H1 (cell line): Measurements from ENCODE around the gene SEMA6A. TPM values are rescaled to one million over a fixed set of nuclear protein-coding genes. Genes with fewer than 3 reads are reported as not detected.
A peak's percentile ranks its signal among the peaks of the same experiment; 100 is the strongest.

Source experiments
- CTCF ChIA-PET: fragments of 300-600 bp; sonication (Branson Sonifier 250); formaldehyde crosslinking; loops from one replicate; lab custom pipeline; 2021; ENCODE audit not compliant: partially characterized antibody; lab: Charles Lee
- POLR2A ChIA-PET: fragments of 300-600 bp; sonication (Branson Sonifier 250); formaldehyde crosslinking; loops from one replicate; lab custom pipeline; 2021; ENCODE audit warnings: inconsistent platforms; ENCODE audit not compliant: partially characterized antibody; lab: Charles Lee
- DNase-seq, 2 experiments: peaks; one replicate each; pipeline versions ENCODE4 v3.0.0 to v3.0.0-alpha.2; 2010 to 2022; ENCODE audit warnings: low spot score in 2 of 2, low read depth in 1 of 2, mixed read lengths in 1 of 2
- FAIRE-seq: peaks from 2 replicates; lab custom pipeline; 2011; peaks lifted over from hg19 to GRCh38; lab: Jason Lieb, UNC
- H2AFZ ChIP-seq: 2 replicates; pipeline ENCODE4 v1.8.1; 2012; ENCODE audit warnings: low read length, inconsistent platforms
- H2AK5ac ChIP-seq: 2 replicates; pipeline ENCODE4 v1.6.1; 2013; ENCODE audit warnings: low read depth, low read length
- H2BK120ac ChIP-seq: replicated peaks from 2 replicates; pipeline ENCODE3; 2013; ENCODE audit warnings: low read depth, low read length, inconsistent platforms
- H2BK12ac ChIP-seq: 2 replicates; pipeline ENCODE4 v1.6.1; 2013; ENCODE audit warnings: low read depth, low read length
- H2BK15ac ChIP-seq: 2 replicates; pipeline ENCODE4 v1.6.1; 2013; ENCODE audit warnings: low read length
- H2BK20ac ChIP-seq: 2 replicates; pipeline ENCODE4 v1.6.1; 2013; ENCODE audit warnings: low read length
- H2BK5ac ChIP-seq: 2 replicates; pipeline ENCODE4 v1.6.1; 2013; ENCODE audit warnings: low read depth, low read length
- H3K14ac ChIP-seq: 2 replicates; pipeline ENCODE4 v1.6.1; 2013; ENCODE audit warnings: inconsistent platforms; ENCODE audit not compliant: insufficient read length
- H3K18ac ChIP-seq: 2 replicates; pipeline ENCODE4 v1.6.1; 2013; ENCODE audit warnings: low read length; ENCODE audit errors: extremely low read depth
- H3K23ac ChIP-seq: 2 replicates; pipeline ENCODE4 v1.6.1; 2013; ENCODE audit warnings: inconsistent platforms; ENCODE audit not compliant: insufficient read length
- H3K23me2 ChIP-seq: 2 replicates; pipeline ENCODE4 v1.6.1; 2013; ENCODE audit warnings: low read depth, low read length
- H3K27ac ChIP-seq: 2 replicates; pipeline ENCODE4 v1.6.1; 2011; ENCODE audit warnings: low read depth, low read length, inconsistent platforms
- H3K27me3 ChIP-seq, 4 experiments: replicated peaks in 1 of 4; 1 replicate in 1 of 4; 2 replicates in 3 of 4; pipeline versions ENCODE4 v1.6.1 to v1.8.1; 2011 to 2013; ENCODE audit warnings: low read length in 3 of 4, mild to moderate bottlenecking in 3 of 4, inconsistent platforms in 2 of 4, mixed read lengths in 2 of 4, moderate library complexity in 1 of 4; ENCODE audit not compliant: control insufficient read depth in 3 of 4, insufficient read depth in 3 of 4; ENCODE audit errors: extremely low read depth in 1 of 4
- H3K36me3 ChIP-seq, 4 experiments: 2 replicates each; pipeline versions ENCODE4 v1.6.1 to v1.8.1; 2011 to 2013; ENCODE audit warnings: mild to moderate bottlenecking in 4 of 4, low read length in 3 of 4, moderate library complexity in 2 of 4, control low read depth in 1 of 4, inconsistent platforms in 1 of 4; ENCODE audit not compliant: insufficient read depth in 4 of 4, control insufficient read depth in 2 of 4
- H3K4ac ChIP-seq: replicated peaks from 2 replicates; pipeline ENCODE3; 2013; ENCODE audit warnings: low read length, low read depth, mixed read lengths, inconsistent platforms; ENCODE audit not compliant: insufficient read length
- H3K4me1 ChIP-seq, 4 experiments: replicated peaks in 1 of 4; 1 replicate in 1 of 4; 2 replicates in 3 of 4; pipeline versions ENCODE4 v1.6.1 to v1.8.1; 2011 to 2013; ENCODE audit warnings: low read length in 3 of 4, inconsistent platforms in 2 of 4, mixed read lengths in 1 of 4; ENCODE audit not compliant: insufficient read depth in 4 of 4, control insufficient read depth in 3 of 4
- H3K4me2 ChIP-seq, 2 experiments: 2 replicates each; pipeline versions ENCODE4 v1.6.1 to v1.8.1; 2011 to 2013; ENCODE audit warnings: low read depth in 2 of 2, low read length in 2 of 2, control low read depth in 1 of 2, inconsistent platforms in 1 of 2, mild to moderate bottlenecking in 1 of 2; ENCODE audit not compliant: insufficient read depth in 1 of 2
- H3K4me3 ChIP-seq, 4 experiments: fragments of 200-600, 300-600 bp in 1 of 4; sonication (generic), shearing (Covaris generic), sonication (Bioruptor Twin) in 1 of 4; 2 replicates each; pipeline versions ENCODE4 v1.5.1 to v1.8.1; 2011 to 2016; ENCODE audit warnings: low read length in 4 of 4, low read depth in 3 of 4, control low read depth in 2 of 4, inconsistent platforms in 2 of 4, mild to moderate bottlenecking in 2 of 4, mixed read lengths in 1 of 4, moderate library complexity in 1 of 4; ENCODE audit not compliant: insufficient read depth in 2 of 4; ENCODE audit errors: extremely low read depth in 1 of 4
- H3K56ac ChIP-seq: replicated peaks from 2 replicates; pipeline ENCODE3; 2013; ENCODE audit warnings: low read depth, mild to moderate bottlenecking, mixed read lengths, low read length, inconsistent platforms; ENCODE audit not compliant: insufficient read length
- H3K79me1 ChIP-seq: 2 replicates; pipeline ENCODE4 v1.6.1; 2013; ENCODE audit warnings: low read depth, low read length, control low read depth
- H3K79me2 ChIP-seq, 2 experiments: 2 replicates each; pipeline versions ENCODE4 v1.6.1 to v1.8.1; 2012 to 2013; ENCODE audit warnings: low read length in 2 of 2, mild to moderate bottlenecking in 2 of 2, inconsistent platforms in 1 of 2; ENCODE audit not compliant: insufficient read depth in 2 of 2, control insufficient read depth in 1 of 2
- H3K9ac ChIP-seq, 4 experiments: replicated peaks in 1 of 4; 1 replicate in 1 of 4; 2 replicates in 3 of 4; pipeline versions ENCODE4 v1.6.1 to v1.8.1; 2011 to 2013; ENCODE audit warnings: low read depth in 3 of 4, low read length in 3 of 4, control low read depth in 2 of 4, mild to moderate bottlenecking in 2 of 4, moderate library complexity in 2 of 4, inconsistent platforms in 1 of 4; ENCODE audit errors: extremely low read depth in 1 of 4
- H3K9me3 ChIP-seq, 2 experiments: 2 replicates each; pipeline versions ENCODE4 v1.6.1 to v1.8.1; 2012 to 2013; ENCODE audit warnings: mild to moderate bottlenecking in 2 of 2, moderate library complexity in 2 of 2, control low read depth in 1 of 2, inconsistent platforms in 1 of 2, low read depth in 1 of 2, low read length in 1 of 2, mixed read lengths in 1 of 2; ENCODE audit not compliant: insufficient read depth in 2 of 2
- H4K20me1 ChIP-seq, 2 experiments: replicated peaks in 1 of 2; 2 replicates each; pipeline versions ENCODE3 to v1.8.1; 2011 to 2013; ENCODE audit warnings: inconsistent platforms in 2 of 2, low read length in 2 of 2, mild to moderate bottlenecking in 1 of 2; ENCODE audit not compliant: insufficient read depth in 2 of 2, control insufficient read depth in 1 of 2
- H4K5ac ChIP-seq: 2 replicates; pipeline ENCODE4 v1.6.1; 2013; ENCODE audit warnings: low read length, low read depth, mixed read lengths, inconsistent platforms; ENCODE audit not compliant: insufficient read length
- H4K8ac ChIP-seq: 2 replicates; pipeline ENCODE4 v1.8.0; 2013; ENCODE audit warnings: mild to moderate bottlenecking, moderate library complexity, low read length, inconsistent platforms; ENCODE audit not compliant: insufficient read depth; ENCODE audit errors: extremely low read depth
- H4K91ac ChIP-seq: replicated peaks from 2 replicates; pipeline ENCODE3; 2013; ENCODE audit warnings: low read length, mixed read lengths, inconsistent platforms; ENCODE audit not compliant: insufficient read length
- EP300 ChIP-seq, 2 experiments: IDR thresholded peaks; 1 replicate in 1 of 2; 2 replicates in 1 of 2; pipeline ENCODE4 v1.6.1; 2011 to 2012; ENCODE audit warnings: low read depth in 2 of 2, low read length in 2 of 2, mild to moderate bottlenecking in 2 of 2, borderline replicate concordance in 1 of 2, inconsistent platforms in 1 of 2, moderate library complexity in 1 of 2
- MAX ChIP-seq: IDR thresholded peaks from 2 replicates; pipeline ENCODE4 v1.6.1; 2012; ENCODE audit warnings: inconsistent platforms
- NANOG ChIP-seq: IDR thresholded peaks from 2 replicates; pipeline ENCODE4 v1.6.1; 2011; ENCODE audit warnings: low read length, low read depth, mild to moderate bottlenecking, inconsistent platforms; ENCODE audit not compliant: insufficient read depth, poor library complexity, severe bottlenecking
- RNF2 ChIP-seq: fragments of 200-900, 300-1000 bp; sonication (generic); IDR thresholded peaks from 2 replicates; pipeline ENCODE4 v1.7.1; 2016; ENCODE audit warnings: borderline replicate concordance, low read depth, mild to moderate bottlenecking, antibody characterized with exemption, low read length; ENCODE audit not compliant: poor library complexity, severe bottlenecking; ENCODE audit errors: missing control alignments
- WGBS, 2 experiments: shearing (Covaris generic) in 1 of 2; methylation state at CpG; one replicate each; pipeline versions ENCODE4 v1.1.6 to v1.1.7; 2013 to 2015; ENCODE audit warnings: low lambda C conversion rate in 2 of 2, mixed read lengths in 2 of 2, inconsistent platforms in 1 of 2, low coverage in 1 of 2, missing lambda C conversion rate in 1 of 2; ENCODE audit not compliant: insufficient replicate concordance in 2 of 2, insufficient coverage in 1 of 2, insufficient read length in 1 of 2; ENCODE audit errors: extremely low coverage in 1 of 2, missing lambda C conversion rate in 1 of 2; 5-methylcytosine and 5-hydroxymethylcytosine counted together
- polyA plus RNA-seq, 7 experiments: library from polyadenylated mRNA; depleted of rRNA in 3 of 7; stranded (reverse) in 5 of 7; unstranded in 2 of 7; fragments of >200 nt in 5 of 7; fragments of 200-250 nt in 2 of 7; gene quantifications; 1 replicate in 5 of 7; 2 replicates in 1 of 7; 4 replicates in 1 of 7; pipeline versions ENCODE4 v1.2.1 to v1.2.3, GENCODE V29; 2011 to 2013; ENCODE audit warnings: missing spikeins in 2 of 7, mixed read lengths in 2 of 7
- total RNA-seq: library from RNA; stranded (reverse); fragmentation: NEBNext Ultra II Directional; extraction: Animal tissue kit (Norgen Biotek cat#: 25700); gene quantifications from 2 replicates; pipeline ENCODE4 v1.2.1, GENCODE V29; 2021

Gene SEMA6A
- total and polyA plus RNA-seq, 2 of the 8 experiments (the other 6 are each of a cell fraction or from before 2014, with no cell fraction given), result 78.3 to 277 TPM

- H3K36me3 ChIP-seq, result no peaks in the 10 kb centered on the region; a peak in 1 of 8 replicates
- no peak overlapping the region for H3K4me2 ChIP-seq
- H3K23me2 ChIP-seq, result no peaks in the 10 kb centered on the region
- no peak overlapping the region for H3K56ac ChIP-seq
- no peak overlapping the region for H3K14ac ChIP-seq
- H3K23ac ChIP-seq, result no peak overlapping the region
- no peak overlapping the region for H3K4ac ChIP-seq
- no peak overlapping the region for H2BK120ac ChIP-seq
- DNase-seq, result no peak
- no peaks in the 10 kb centered on the region for H4K20me1 ChIP-seq
- ChIA-PET POLR2A (no interaction called here), CTCF (interaction anchor here (1.4 to 1.7 kb wide), 4 partner anchors 11 to 272 kb away, joined by 3 to 5 read pairs (median 4); partner anchors contain the start of gene SEMA6A)
- FAIRE-seq, result no peak
- H2BK20ac ChIP-seq, result no peak overlapping the region; the same call in 1 of the 2 replicates
- no peak overlapping the region for H3K27ac ChIP-seq
- H2BK5ac ChIP-seq, result no peak overlapping the region
- H3K79me2 ChIP-seq, result no peaks in the 10 kb centered on the region
- H2AK5ac ChIP-seq, result no peak overlapping the region
- no peak overlapping the region for H2AFZ ChIP-seq
- H3K18ac ChIP-seq, result no peak overlapping the region
- no peak overlapping the region for H3K4me3 ChIP-seq
- H3K9me3 ChIP-seq, result 0 out of 4 replicates have a peak, but pooled peaks cover 0 to 2% of the 10 kb centered on the region in 2 experiments
- WGBS, 2 experiments, result 92% methylated on average over 4 of the region's 4 CpGs; no CpG with 5 or more reads in 1 of the 2 experiments
- no peaks in the 10 kb centered on the region for H3K27me3 ChIP-seq
- no peak for TF ChIP-seq MAX
- TF ChIP-seq NANOG, result no peak
- no peak for TF ChIP-seq EP300 (IDR thresholded peaks at IDR 0.05; ENCODE audit: borderline replicate concordance in 1 of 2, low read depth in 2 of 2, low read length in 2 of 2)
- no peak for TF ChIP-seq RNF2
- no peak overlapping the region for H2BK12ac ChIP-seq
- H4K5ac ChIP-seq, result no peak overlapping the region
- no peaks in the 10 kb centered on the region for H3K79me1 ChIP-seq
- H3K9ac ChIP-seq, result no peak overlapping the region
- peaks cover 0 to 5% (median 2%) of the 10 kb centered on the region in 4 experiments; a peak in 2 of 7 replicates for H3K4me1 ChIP-seq
- H4K8ac ChIP-seq, result no peak overlapping the region
- no peak overlapping the region for H4K91ac ChIP-seq
- H2BK15ac ChIP-seq, result 0 out of 2 replicates have a peak overlapping the region, but pooled peaks have one; percentile 6
Observed at GRCh38 chr5:116604805-116605204, 30.2 kb upstream of the SEMA6A start.
